ENCODE measurements around the gene PLEKHJ1. TPM values are rescaled to one million over a fixed set of nuclear protein-coding genes. Genes with fewer than 3 reads are reported as not detected.

PLEKHJ1 gene
- total and polyA plus RNA-seq, 2 of the 8 experiments (the other 6 are each of a cell fraction or from before 2014, with no cell fraction given): 135 to 187 TPM

DNA sequence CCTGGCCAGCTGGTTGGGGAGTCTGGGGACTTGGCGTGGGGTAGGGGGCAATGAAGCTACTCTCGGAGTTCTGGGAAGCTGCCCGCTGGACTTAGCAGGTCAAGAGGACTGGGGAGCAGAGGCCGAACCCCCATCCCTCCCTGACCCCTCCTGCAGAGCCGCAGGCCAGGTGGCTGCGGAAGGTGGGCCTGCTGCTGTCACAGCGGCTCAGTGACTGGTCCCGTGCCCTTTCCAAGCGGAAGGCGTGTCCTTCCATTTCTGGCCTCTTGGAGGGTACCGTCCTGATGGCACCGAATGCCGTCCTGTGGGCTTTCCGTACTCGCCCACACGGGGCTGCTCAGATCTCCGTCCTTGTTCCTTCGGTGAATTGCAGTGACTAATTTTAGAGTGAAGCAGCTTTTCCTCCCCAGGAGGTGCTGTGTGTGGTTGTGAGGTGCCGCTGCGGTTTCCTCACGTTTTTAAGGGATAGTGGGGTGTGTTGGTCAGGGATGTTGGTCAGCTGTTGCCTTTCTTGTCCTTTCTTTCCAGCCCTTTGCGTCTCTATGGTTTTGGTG is 51.6 kb downstream of the PLEKHJ1 start:
- Histone ChIP-seq H4K91ac (replicated peaks; ENCODE audit: insufficient read length, low read length) (no peak overlapping the region), H3K27ac (ENCODE audit: low read depth, low read length) (no peak overlapping the region), H3K23me2 (ENCODE audit: low read depth, low read length) (no peaks in the 10 kb centered on the region), H3K36me3 (ENCODE audit: control insufficient read depth in 2 of 4, insufficient read depth in 4 of 4, low read length in 3 of 4) (peaks cover 4 to 16% (median 9%) of the 10 kb centered on the region in 4 experiments; a peak in 7 of 8 replicates), H2BK12ac (ENCODE audit: low read depth, low read length) (no peak overlapping the region), H3K56ac (replicated peaks; ENCODE audit: insufficient read length, low read depth, low read length) (no peak overlapping the region), H3K79me1 (ENCODE audit: low read depth, low read length) (peaks cover 43% of the 10 kb centered on the region), H4K8ac (ENCODE audit: extremely low read depth, insufficient read depth, low read length) (peak overlapping the region; percentile 14; the same call in 1 of the 2 replicates), H3K4me2 (ENCODE audit: insufficient read depth in 1 of 2, low read depth in 2 of 2, low read length in 2 of 2) (no peak overlapping the region), H3K9ac (replicated peaks in 1 of 4; ENCODE audit: extremely low read depth in 1 of 4, low read depth in 3 of 4, low read length in 3 of 4) (no peak overlapping the region), H3K4me1 (replicated peaks in 1 of 4; ENCODE audit: control insufficient read depth in 3 of 4, insufficient read depth in 4 of 4, low read length in 3 of 4) (no peaks in the 10 kb centered on the region; a peak in 1 of 7 replicates), H3K27me3 (replicated peaks in 1 of 4; ENCODE audit: control insufficient read depth in 3 of 4, extremely low read depth in 1 of 4, insufficient read depth in 3 of 4, low read length in 3 of 4) (no peaks in the 10 kb centered on the region), H4K5ac (ENCODE audit: insufficient read length, low read depth, low read length) (no peak overlapping the region), H2BK5ac (ENCODE audit: low read depth, low read length) (no peak overlapping the region), H2BK20ac (ENCODE audit: low read length) (no peak overlapping the region), H2BK15ac (ENCODE audit: low read length) (no peak overlapping the region), H3K4ac (replicated peaks; ENCODE audit: insufficient read length, low read depth, low read length) (no peak overlapping the region), H2AK5ac (ENCODE audit: low read depth, low read length) (no peak overlapping the region), H3K9me3 (ENCODE audit: insufficient read depth in 2 of 2, low read depth in 1 of 2, low read length in 1 of 2) (no peaks in the 10 kb centered on the region), H2AFZ (ENCODE audit: low read length) (no peak overlapping the region), H3K14ac (ENCODE audit: insufficient read length) (no peak overlapping the region), H3K79me2 (ENCODE audit: control insufficient read depth in 1 of 2, insufficient read depth in 2 of 2, low read length in 2 of 2) (peaks cover 0 to 41% of the 10 kb centered on the region in 2 experiments; a peak in 2 of 4 replicates), H3K18ac (ENCODE audit: extremely low read depth, low read length) (no peak overlapping the region), H4K20me1 (replicated peaks in 1 of 2; ENCODE audit: control insufficient read depth in 1 of 2, insufficient read depth in 2 of 2, low read length in 2 of 2) (peaks cover 7 to 31% of the 10 kb centered on the region in 2 experiments), H3K23ac (ENCODE audit: insufficient read length) (no peak overlapping the region), H2BK120ac (replicated peaks; ENCODE audit: low read depth, low read length) (no peak overlapping the region), H3K4me3 (ENCODE audit: extremely low read depth in 1 of 4, insufficient read depth in 2 of 4, low read depth in 3 of 4, low read length in 4 of 4) (no peak overlapping the region)
- ChIA-PET CTCF (ENCODE audit: partially characterized antibody) (interaction anchor here (0.8 to 5.3 kb wide), 7 partner anchors 11 to 153 kb away, joined by 3 to 32 read pairs (median 11); no protein-coding TSS in a partner anchor), POLR2A (ENCODE audit: partially characterized antibody) (interaction anchor here (0.5 to 1.0 kb wide), 2 partner anchors 29 to 80 kb away, joined by 3 read pairs; no protein-coding TSS in a partner anchor)
- DNase-seq (ENCODE audit: low read depth in 1 of 2, low spot score in 2 of 2): no peak
- TF ChIP-seq CBX8 (IDR thresholded peaks at IDR 0.05; ENCODE audit: borderline replicate concordance, low read depth, low read length): no peak
- TF ChIP-seq, protein P1, sequence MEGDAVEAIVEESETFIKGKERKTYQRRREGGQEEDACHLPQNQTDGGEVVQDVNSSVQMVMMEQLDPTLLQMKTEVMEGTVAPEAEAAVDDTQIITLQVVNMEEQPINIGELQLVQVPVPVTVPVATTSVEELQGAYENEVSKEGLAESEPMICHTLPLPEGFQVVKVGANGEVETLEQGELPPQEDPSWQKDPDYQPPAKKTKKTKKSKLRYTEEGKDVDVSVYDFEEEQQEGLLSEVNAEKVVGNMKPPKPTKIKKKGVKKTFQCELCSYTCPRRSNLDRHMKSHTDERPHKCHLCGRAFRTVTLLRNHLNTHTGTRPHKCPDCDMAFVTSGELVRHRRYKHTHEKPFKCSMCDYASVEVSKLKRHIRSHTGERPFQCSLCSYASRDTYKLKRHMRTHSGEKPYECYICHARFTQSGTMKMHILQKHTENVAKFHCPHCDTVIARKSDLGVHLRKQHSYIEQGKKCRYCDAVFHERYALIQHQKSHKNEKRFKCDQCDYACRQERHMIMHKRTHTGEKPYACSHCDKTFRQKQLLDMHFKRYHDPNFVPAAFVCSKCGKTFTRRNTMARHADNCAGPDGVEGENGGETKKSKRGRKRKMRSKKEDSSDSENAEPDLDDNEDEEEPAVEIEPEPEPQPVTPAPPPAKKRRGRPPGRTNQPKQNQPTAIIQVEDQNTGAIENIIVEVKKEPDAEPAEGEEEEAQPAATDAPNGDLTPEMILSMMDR (IDR thresholded peaks at IDR 0.05; ENCODE audit: control extremely low read depth in 1 of 3, insufficient read depth in 1 of 3, low read depth in 1 of 3, low read length in 3 of 3): peak in 1 of 3 experiments; percentile 8; a peak in 1 of 4 replicates
- TF ChIP-seq KDM4A (IDR thresholded peaks at IDR 0.05; ENCODE audit: low read depth, low read length, severe bottlenecking): no peak
- TF ChIP-seq, protein P2, sequence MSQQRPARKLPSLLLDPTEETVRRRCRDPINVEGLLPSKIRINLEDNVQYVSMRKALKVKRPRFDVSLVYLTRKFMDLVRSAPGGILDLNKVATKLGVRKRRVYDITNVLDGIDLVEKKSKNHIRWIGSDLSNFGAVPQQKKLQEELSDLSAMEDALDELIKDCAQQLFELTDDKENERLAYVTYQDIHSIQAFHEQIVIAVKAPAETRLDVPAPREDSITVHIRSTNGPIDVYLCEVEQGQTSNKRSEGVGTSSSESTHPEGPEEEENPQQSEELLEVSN (IDR thresholded peaks at IDR 0.05): no peak
- 94% methylated on average over 19 of the region's 22 CpGs; no CpG with 5 or more reads in 1 of the 2 experiments for WGBS, 2 experiments (ENCODE audit: extremely low coverage in 1 of 2, insufficient coverage in 1 of 2, insufficient read length in 1 of 2, insufficient replicate concordance in 2 of 2, low coverage in 1 of 2, low lambda C conversion rate in 2 of 2, missing lambda C conversion rate in 1 of 2)
- FAIRE-seq: no peak
